NCI-H1048 (cell line): ENCODE results near the gene TOP1.
"Not testable (repeated sequence)": the region's sequence is repeated elsewhere in the genome, so short reads cannot be mapped to it uniquely, and the experiment has no call there.

ENCODE experiments used
- DNase-seq: peaks from one replicate; lab custom pipeline; 2025; lab: John Stamatoyannopoulos, UW

TOP1 gene

GRCh38 chr20:41028359-41029149 lies at the start of gene TOP1:
Gene TOP1 (plus strand): TSS chr20:41028822. CDS start chr20:41029068, 246 bp downstream.
- peak; percentile 98 for DNase-seq

DNA sequence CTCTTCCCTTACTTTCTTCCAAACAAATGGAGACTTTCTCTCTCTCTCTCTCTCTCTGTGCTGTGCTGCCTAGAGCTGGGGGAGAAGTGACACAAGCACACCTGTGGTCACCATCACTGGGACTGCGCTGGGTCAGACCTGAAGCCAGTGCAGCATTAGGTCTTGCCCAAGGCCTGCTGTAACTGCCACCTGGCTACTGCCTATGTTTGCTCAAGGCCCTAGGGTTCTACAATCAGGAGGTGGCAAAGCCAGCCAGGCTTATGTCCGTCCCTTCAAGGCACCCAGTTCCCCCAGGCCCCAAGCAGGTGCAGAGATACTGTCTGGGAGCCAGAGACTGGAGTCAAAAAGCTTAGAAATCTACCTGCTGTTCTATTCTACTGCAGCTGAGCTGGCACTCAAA lies 49.4 kb upstream of the TOP1 start:
- no peak for DNase-seq

GRCh38 chr20:40980106-40980827 lies 48.4 kb upstream of the TOP1 start:
- no peak for DNase-seq

DNA sequence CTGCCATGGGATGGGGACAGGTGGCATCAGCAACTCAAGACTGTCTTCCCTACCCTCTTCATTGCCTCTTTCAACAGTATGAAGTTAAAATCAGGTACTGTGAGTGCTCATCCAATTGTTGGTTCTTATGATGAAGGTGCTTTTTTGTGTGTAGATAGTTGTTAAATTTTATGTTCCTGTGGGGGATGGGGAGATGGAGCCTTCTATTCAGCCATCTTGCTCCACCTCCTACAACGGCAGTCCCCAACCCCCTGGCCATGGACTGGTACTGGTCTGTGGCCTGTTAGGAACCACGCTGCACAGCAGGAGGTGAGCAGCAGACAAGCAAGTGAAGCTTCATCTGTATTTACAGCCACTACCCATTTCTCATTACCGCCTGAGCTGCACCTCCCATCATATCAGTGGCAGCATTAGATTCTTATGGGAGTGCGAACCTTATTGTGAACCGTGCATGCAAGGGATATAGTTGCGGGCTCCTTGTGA lies 47.8 kb upstream of the TOP1 start:
- DNase-seq: no peak

- DNase-seq: no peak
Measured at GRCh38 chr20:40982415-40983145, 46.0 kb upstream of the TOP1 start.

DNA sequence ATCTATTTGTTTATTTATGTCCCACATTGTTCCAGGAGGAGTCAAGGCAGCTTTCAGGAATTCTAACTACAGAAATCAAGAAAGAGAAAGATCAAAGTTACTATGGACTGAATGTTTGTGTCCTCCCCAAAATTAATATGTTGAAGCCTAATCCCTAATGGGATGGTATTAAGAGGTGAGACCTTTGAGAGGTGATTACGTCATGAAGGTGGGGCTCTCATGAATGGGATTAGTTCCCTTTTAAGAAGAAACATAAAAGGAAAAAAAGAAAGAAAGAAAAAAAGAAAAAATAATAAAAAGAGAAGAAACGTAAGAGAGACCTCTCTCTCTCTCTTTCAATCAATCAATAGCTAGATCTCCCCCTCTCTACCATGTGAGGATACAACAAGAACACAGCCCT lies 44.7 kb upstream of the TOP1 start:
- no peak for DNase-seq

DNA sequence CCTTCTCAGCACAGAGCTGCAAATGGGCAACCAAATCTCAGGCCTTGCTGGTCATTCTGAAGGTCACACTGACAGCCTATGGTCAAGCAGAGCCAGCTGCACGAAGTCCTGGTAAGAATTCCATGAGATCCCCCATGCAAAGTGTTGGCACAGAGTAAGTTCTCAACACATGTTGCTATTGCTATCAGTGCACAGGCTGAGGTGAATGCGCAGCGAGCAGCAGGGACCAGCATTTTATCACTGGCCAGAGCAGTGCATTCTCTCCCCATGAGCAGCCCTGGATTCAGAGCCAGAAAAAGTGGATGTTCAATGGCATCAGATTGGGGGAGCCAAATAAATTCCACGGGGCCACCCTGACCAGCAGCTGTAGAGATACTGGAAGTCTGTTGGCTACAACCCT lies 44.1 kb upstream of the TOP1 start:
- DNase-seq: no peak

DNA sequence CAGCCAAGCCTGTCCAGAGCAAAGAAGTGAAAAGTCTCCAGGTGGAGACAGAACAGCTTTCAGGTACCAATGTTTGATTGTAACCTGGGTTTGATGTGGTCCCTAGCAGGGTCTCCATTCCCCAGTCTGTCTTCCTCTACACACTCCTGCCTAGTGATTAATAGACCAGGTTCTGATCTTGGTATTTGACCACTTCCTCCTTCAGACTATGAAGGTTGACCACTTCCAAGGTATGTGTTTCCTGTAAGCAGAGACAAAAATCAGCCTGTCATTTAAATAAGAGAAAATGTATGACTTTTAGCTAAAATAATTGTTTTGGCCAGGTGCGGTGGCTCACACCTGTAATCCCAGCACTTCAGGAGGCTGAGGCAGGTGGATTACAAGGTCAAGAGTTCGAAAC lies 41.8 kb upstream of the TOP1 start:
- no peak for DNase-seq

DNA sequence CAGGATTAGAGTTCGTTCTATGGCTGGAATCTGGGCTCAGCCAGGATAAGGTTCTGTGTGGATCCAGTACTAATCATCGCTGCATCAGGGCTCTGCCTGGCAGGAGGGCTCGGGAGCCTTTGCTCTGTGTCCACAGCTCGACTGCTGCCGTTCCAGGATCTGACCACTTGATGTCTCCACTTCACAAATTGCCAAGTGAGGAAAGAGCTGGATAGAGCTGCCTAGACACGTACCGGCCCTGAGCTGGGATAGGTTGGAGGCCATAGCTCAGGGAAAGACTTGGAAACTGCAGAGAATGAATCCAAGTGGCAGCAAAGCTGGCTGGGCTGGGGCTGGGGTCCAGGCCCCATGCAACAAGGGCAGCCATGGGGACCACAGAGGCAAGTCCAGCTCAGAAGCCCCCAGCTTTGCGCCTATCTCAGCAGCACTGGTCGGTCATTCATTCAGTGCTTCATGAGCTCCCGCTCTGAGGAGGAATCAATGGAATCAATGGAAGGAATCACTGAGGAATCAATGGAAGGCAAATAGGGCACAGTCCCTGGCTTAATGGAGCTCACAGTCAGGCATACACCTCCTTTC lies 38.0 kb upstream of the TOP1 start:
- DNase-seq: peak; percentile 3

DNA sequence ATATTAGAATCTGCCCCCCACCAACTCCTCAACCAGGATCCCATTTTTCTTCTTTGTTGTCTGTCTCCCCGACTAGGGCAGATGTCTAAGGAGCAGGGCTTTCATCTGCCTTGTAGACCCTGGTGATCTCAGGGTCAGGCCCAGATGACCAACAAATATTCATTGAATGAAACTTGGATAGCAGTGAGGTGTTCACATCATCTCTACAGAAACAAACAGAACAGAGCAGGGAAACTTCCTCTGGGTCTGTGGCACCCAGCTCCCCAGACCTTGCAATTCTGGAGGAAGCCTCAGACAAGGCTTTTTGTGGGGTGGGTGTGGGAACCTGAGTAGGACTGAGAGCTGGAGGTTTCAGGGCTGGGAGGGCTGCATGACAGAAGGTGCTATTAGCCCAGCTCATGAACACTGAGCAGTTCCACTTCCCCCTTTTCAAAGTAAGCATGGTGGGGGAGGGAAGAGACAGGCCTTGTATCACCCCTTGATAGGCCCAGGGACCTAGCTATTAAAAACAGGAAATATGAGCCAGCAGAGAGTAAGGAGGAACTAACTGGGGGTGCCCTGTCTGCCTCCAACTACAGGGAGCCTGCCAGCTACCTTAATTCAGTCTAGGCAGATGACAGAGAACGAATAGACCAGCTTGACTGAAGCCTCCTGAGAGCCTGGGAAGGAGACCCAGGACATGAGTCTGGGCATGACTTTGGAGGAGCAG lies 37.3 kb upstream of the TOP1 start:
- DNase-seq: no peak

- no peak for DNase-seq
Measured at GRCh38 chr20:40992349-40993113, 36.1 kb upstream of the TOP1 start.

DNA sequence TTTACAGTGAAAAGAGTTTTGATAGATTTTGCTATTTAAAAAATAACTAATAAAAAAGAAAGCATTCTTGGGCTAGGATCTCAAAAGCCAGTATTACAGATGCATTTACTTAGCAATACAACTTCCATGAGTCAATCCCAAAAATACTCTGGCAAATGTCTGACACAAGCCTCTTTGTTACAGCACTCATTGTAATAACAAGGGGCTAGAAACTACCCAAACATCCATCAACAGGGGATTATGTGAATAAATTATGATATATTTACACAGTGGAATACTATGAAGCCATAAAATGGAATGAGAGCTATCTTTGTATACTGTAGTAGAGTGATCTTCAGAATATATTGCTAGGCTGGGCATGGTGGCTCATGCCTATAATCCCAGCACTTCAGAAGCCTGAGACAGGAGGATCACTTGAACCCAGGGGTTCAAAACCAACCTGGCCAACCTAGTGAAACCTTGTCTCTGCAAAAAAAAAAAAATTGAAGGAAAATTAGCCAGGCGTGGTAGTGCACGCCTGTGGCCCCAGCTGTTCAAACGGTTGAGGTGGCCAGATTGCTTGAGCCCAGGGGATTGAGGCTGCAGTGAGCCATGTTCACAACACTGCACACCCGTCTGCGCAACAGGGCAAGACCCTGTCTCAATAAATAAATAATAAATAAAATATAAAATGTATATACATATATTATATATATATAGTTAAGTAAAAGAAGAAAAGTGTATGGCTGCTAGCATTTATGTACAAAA lies 34.7 kb upstream of the TOP1 start:
- DNase-seq: no peak

DNA sequence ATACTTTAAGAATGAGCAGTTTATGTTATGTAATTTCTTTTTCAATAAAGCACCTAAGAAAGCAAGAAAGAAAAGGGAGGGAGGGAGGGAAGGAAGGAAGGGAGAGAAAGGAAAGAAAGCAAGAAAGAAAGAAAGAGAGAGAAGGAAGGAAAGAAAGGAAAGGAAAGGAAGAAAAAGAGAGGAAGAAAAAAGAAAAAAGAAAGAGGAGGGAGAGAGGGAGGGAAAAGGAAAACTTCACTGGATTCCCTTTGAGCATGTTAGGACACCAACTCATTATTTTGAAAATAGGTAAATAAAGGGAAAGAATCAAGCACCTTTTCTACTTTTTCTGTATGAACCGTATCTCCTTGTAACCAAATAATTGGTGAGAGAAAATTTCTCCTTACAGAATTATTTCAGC lies 32.3 kb upstream of the TOP1 start:
- no peak for DNase-seq

DNA sequence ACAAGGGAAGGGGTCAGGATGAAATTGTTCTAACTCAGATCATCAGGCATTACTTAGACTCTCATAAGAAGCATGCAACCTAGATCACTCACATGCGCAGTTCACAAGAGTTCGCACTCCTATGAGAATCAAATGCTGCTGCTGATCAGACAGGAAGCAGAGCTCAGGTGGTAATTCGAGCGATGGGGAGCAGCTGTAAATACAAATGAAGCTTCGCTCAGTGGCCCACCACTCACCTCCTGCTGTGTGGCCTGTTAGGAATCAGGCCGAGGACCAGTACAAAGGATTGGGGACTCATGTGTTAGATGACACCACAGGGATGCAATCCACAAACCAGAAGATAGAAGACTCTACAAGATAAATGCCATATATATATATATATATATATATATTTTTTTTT lies 31.5 kb upstream of the TOP1 start:
- no peak for DNase-seq

GRCh38 chr20:40999841-41000240 lies 28.8 kb upstream of the TOP1 start:
- no peak for DNase-seq

GRCh38 chr20:41000628-41001027 lies 28.0 kb upstream of the TOP1 start:
- DNase-seq: no peak

GRCh38 chr20:41001497-41001896 lies 27.1 kb upstream of the TOP1 start:
- no peak for DNase-seq

- no peak for DNase-seq
Measured at GRCh38 chr20:41002842-41003142, 25.8 kb upstream of the TOP1 start.

DNA sequence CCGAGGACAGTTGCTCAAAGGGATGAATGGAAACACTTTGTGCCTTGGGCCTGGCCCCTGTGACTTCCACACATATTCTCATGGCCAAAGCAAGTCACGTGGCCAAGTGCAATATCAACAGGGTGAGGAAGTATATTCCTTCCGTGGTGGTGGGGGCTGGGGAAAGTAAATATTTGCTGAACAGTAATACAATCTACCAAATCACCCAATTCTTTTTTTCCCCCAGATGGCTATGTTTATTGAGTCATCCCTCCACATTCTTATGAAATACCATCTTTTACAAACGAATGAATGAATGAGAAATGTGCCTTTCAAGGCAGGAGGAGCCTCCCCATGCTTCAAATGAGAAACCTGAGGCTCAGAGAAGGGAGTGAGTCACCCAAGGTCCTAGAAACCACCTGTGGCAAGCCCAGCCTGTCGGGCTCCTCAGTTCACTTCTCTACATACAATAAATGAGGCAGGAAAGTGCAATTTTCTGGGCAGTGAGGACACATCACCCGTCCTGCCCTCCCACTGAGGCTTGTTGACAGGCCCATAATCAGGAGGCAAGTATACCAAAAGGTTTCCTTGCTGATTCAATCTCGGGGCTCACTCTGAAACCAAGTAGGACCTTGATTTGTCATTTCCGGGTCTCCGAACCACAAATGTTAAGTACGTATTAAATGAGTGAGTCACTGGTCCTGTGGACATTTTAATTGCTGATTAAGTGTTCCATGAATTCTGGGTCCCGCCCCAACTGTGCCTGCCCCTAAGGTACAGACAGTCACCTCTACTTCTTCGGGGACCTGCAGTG lies 25.3 kb upstream of the TOP1 start:
- DNase-seq: no peak

GRCh38 chr20:41003936-41004294 lies 24.7 kb upstream of the TOP1 start:
- DNase-seq: not testable (repeated sequence)
